NCI-H2196 (cell line): ENCODE data around the gene FREY1.

Experiments used
- DNase-seq: peaks from one replicate; lab custom pipeline; 2025; ENCODE audit not compliant: unreplicated experiment; lab: John Stamatoyannopoulos, UW

Gene FREY1

DNA sequence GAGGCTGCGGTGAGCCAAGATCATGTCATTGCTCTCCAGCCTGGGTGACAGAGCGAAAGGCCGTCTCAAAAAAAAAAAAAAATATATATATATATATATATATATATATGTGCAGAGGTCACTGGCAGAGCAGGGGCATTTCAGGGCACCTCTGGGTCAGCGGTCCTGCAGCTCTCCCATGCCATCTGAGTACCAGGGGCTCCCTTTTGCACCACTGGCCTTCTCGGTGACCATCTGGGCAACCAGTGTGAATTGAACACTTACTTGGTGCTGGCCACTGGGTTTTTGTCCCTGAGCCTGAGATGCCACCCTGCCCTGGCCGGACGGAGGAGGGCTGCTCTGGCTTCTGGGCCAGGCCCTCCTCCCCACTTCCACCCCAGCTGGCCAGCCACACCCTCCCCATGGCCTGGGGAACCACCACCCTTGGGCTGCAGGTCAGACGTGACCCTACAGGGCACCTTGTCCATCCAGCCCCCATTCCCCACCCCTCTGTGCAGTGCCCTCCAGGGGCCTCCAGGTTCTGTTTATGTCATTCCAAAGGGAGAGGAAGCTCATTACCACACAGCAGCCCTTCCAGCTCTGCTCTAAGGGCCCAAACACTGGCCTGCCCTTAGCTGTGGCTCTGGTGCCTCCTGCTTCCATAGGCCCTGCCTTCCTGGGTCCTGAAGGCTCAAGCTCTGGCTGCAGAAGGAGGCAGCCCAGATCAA lies 11.4 kb downstream of the FREY1 start:
- DNase-seq = no peak

- no peak for DNase-seq
These were observed 12.4 kb downstream of the FREY1 start for GRCh38 chr11:45894555-45895247.

DNA sequence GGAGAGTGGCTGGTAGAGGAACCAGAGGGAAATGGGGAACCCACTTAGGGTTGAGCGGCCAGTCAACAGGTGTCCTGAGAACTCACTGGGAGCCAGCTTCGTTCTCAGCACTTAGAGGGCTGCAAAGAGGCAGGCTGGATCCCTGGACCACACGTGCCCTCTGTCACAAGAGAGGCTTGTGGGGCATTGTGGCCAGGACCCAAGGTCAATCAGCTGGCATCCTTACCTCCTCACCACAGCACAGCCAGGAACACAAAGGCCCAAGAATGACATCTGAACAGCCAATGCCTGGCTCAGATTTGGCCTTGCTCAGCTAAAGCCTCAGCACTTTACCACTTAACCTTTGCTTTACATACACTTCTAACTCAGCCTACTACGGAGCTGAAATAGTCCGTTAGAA lies 14.2 kb downstream of the FREY1 start:
- DNase-seq = peak; percentile 31

- no peak for DNase-seq
These were observed 16.1 kb downstream of the FREY1 start for GRCh38 chr11:45890886-45891550.

GRCh38 chr11:45889966-45890365 lies 17.1 kb downstream of the FREY1 start:
- DNase-seq = no peak

- no peak for DNase-seq
These were observed 17.5 kb downstream of the FREY1 start for GRCh38 chr11:45889555-45889954.

DNA sequence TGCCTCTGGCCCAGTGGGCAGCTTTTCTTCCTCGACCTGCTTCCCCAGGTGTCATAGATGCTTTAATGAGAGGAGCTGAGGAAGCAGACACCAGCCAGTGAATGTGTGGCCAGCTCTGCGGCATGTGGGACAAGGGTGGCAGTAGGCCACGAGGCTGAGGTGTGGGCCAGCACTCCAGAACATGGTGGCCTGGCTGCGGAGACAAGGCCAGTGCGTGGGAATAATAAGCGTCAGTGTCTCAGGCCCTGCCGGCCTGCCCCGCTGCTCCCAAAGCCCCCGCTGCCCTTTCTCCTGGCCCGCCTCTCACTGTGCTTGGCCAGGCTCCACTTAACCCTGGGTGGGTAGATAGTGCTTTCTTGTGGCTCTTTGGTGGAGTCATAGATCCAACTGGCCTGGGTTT lies 19.5 kb downstream of the FREY1 start:
- DNase-seq = no peak

DNA sequence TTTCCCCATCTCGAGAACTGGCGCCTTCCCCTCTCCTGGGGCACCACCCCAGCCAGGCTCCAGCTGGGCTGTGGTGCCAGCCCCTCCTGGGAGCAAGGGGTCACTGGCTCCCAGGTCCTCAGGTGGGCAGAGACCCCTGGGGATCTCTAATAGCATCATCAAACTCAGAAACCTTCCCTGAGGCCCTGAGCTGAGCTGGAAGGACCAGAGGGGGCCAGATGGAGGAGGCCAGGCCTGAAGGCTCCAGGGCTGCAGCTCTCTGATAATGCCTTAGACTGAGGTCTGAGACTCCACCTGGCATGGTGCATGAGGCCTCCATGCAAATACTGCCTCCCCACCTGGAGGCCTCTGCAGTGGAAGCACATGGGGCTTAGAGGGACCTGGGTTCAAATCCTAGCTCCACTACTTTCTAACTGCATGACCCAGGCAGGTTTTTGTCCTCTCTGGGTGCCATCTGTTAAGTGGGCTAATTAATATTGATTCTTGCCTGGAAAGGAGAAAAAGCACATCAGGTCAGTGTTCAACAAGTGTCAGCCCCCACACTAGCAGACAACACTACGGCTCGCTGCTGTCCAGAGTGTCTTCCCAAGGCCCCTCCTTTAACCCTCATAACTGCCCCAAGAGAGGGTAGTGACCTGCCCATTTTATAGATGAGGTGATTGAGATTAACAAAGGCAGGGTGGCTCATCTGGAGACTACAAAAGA lies 20.1 kb downstream of the FREY1 start:
- DNase-seq = no peak

DNA sequence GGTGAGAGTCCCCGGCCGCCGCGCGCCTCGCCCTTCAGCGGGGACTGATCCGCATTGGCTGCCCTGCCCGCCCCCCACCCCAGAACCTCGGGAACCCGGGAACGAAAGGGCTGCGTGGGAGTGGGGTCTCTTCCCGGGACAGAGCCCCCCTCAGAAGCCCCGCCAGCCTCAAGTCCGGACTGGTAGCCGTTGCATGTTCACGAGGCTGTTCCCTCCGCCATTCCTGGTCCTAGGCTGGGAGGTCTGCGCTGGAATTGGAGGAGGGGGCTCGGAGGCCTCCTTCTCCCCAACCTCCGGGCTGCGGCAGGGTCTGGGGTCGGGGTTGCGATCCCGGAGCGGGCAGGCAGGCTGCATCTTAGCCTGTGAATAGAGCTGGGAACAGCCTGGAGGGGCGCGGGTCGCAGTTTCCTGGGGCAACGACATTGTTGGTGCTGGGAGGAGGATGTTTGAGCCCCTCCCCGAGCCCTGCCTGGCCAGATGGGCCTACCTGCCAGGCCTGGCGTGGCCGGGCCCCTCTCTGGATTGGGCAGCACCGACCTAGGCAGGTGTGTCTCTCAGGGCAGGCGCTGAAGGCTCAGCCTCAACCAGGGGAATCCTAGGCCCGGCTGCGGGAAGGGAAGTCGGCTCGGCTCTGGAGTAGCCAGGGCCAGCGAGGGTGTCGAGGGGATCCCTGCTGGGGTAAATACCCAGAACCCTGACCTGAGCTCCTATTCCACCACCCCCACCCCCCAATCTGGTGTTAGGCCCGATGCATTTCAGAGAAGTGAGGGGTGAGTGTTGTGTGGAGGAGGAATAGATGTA lies 20.9 kb downstream of the FREY1 start:
- DNase-seq = no peak

DNA sequence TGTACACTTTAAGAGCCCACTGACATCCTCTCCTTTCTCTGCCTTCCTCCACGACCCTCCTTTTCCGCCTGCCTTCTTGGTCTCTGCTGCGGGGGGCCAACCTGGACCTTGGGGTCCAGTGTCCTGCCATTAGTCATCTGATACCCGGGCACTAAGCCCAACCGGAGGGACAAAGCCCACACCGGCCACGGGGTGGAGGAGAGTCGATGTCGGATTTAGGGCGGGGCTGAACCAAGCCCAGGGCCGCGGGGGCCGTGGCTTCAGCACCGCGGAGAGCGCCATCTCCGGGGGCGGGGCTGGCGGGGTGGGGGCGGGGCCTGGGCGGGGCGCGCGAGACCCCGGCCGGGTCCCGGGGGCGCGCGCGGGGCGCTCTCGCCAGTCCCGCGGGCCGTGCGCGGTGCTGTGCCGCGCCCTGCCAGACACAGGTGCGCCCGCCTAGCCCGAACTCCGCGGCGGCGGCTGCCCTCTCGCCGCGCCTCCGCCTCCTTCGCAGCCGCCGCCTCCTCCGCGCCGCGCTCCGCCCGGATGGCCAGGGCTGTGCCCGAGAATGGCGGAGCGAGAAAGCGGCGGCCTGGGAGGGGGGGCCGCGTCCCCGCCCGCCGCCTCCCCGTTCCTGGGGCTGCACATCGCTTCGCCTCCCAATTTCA lies 21.7 kb downstream of the FREY1 start, which contains the start of gene MAPK8IP1:
MAPK8IP1 (plus strand) TSS at position 378 of the 647 bp plus-strand sequence; CDS start at position 548, 170 bp downstream.
- DNase-seq = peak; percentile 70

DNA sequence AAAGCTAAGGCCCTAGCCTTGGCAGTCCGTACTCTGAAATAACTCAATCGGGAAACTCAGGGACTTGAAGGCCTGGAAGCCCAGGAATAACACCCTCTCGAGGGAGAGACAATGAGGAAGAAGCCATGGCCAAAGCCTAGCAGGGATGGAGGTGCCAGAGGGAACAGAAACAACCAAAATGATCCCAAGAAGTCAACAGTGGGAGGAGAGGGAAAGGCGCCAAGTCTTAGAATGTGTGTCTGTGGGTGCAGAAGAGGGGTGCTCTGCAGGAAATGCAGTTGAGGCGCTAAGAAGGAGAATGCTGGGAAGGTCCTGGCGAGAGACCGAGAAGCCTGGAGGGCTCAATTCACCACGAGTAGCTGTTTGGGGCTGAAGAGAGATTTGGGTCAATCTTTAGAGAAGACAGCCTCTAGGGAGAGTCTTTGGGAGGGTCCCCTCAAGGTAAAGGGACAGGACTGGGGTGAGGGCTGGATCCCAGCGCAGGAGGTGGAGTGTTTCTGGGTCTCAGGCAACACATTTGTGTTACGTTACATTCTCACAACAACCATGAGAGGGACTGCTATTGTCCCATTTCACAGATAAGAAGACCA lies 22.4 kb downstream of the FREY1 start:
- DNase-seq = no peak

DNA sequence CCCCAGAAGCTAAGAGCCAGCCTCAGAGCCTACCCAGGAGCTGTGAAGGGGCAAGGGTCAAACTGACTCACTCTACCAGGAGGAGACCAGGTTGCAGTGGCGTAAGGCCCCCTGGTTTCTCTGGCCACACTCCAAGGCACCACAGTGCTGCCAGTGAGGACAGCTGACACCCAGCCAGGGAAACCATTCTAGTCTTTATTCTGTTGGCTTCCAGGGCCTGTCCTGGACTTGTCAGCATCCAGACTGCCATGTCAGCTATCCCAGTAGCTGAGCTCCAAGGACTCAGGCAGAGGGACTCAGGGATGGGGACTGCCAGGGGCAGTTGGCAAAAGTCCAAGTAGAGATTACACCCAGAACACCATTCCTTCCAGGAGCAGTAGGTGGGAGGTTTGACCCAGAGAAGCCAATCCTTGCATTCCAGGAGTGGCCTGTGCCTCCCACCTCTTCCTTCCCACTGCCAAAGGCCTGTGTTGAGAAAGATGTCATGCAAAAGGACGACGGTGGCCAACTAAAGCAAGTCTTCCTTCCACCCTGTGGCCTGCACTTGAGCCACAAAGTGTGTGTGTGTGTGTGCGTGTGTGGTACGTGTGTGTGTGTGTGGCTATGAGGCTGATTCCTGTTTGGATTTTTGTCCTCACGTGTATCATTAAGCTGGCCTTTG lies 25.2 kb downstream of the FREY1 start:
- peak; percentile 17 for DNase-seq

DNA sequence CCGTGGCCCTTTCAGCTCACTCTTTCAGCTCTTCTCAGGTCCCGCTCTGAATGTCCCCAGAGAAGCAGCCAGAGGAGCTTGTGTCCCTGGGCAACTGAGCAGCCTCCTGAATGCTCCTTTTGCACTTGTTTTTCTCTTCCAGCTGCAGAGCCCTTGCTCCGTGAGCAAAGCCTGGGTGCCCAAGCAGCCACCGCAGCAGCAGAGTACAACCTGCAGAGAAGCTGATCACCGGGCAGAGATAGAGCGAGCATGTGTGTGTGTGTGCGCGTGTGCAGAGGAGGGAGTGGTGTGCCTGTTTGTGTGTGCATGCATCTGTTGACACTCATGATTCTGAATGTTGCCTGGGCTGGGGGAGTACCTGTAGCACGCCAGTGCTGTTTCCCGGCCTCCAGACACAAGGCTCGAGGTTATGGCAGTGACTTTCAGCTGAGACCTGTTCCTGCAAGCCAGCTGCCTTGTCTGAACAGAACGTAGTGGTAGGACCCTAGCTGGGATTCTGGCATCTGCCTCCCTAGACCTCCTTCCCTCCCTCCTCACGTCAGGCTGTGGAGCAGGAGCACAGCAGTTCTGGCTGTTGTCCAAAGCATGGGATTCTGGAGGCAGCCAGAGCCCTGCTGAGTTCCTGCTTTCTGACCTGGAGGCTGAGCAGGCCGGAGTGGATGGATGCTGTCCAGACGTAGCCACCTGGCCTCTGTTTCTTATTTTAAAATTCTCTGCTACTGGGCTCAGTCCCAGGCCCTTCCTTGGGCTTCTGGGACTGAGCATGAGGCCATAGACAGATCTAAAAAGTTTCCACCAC lies 26.1 kb downstream of the FREY1 start:
- no peak for DNase-seq

DNA sequence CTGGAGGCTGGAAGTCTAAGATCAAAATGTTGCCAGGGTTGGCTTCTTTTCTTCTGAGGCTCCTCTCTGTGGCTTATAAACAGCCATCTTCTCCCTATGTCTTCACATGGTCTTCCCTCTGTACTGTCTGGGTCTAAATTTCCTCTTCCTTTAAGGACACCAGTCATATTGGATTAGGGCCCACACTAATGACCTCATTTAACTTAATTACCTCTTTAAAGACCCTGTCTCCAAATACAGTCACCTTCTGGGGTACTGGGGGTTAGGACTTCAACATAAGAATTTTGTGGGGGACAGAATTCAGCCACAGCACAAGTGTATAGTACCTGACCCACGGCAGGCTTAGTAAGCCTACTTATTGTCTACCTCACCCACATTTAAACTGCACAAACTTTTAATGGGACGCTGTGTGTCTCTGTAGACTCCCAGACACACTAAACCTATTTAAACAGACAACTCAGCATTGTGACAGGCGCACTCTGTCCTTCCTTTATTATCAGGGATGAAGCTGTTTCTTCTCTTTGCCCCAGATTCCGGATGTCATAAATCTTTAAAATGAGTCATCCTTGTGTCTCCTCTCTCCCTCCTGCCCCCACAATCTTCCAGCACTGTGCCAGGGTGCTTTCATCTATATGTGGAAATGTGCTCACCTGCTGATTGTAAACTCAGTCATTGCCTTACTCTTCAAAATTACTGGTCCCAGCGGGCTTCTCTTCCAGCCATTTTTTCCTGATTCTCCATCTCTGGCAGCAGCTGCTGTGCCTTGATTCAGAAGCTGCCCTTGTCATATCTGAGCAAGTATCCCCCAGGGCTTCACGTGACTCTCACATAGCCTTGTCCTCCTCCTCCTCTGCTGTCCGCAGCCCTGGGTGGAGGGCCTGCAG lies 27.0 kb downstream of the FREY1 start:
- no peak for DNase-seq

DNA sequence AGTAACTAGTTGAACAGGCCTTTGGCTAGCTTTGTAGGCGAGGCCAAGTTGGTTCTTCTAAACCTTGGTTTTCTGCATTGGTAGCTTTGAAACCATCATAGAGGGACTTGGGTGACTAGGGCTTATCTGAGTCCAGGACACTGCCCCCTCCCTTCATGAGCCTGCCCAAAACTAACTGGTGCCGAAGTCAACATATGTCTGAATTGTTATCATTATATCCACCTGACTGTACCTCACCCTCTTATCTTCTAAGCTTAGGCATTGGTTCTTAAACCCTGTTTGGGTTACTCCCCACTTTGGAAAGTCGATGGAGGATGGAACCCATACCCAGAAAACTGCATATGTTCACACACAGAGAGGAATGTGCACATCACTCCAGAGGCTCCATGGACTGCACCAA lies 29.2 kb downstream of the FREY1 start:
- no peak for DNase-seq

DNA sequence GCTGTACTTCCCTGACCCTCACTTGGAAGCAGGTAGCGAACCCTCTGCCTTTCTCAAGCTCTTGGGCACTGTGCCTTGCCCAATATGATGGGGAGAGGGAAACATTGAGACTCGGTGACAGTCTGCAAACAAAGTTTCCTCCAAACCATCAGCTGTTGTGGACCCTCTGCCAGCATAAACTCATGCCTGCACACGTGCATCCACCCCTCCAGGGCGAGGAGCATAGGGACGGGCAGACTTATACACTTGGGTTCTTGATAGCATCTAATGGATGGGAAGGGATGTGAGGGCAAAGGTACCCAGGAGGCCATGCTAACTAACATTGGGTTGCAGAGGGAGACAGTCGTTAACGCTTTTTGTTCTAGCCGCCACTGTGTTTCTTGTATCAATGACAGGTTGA lies 29.9 kb downstream of the FREY1 start:
- DNase-seq = no peak

DNA sequence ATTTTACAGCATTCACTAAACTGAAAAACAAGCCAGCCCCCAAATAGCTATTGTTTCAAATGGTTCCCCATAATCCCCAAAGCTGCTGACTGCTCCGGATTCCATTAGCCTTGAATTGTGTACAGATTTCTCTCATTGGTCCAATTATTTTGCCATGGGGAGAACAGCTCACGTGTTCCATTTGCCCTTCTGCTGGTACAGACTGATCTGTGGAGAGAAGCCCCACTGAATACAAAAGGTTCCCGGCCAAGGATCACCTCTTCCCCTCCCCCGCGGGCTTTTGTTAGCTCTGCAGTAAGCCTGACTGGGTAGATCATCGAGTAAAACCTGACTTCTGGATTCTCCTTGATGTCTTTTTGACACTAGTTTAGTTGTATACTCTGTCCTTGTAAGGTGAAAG lies 30.7 kb downstream of the FREY1 start:
- DNase-seq = no peak
